DOHH2 (cell line): ENCODE data around the gene SSBP3.

Experiments used
- H3F3A ChIP-seq: fragments of 200-600 bp; sonication (generic), shearing (Covaris generic); 2 replicates; pipeline ENCODE4 v1.6.0; 2016; ENCODE audit warnings: antibody characterized with exemption, mild to moderate bottlenecking; ENCODE audit not compliant: control insufficient read depth, insufficient read depth
- H3K27ac ChIP-seq: fragments of 200-600 bp; sonication (generic); 2 replicates; pipeline ENCODE4 v1.5.1; 2014; ENCODE audit warnings: low read depth, mild to moderate bottlenecking, low read length, moderate library complexity
- H3K27me3 ChIP-seq: fragments of 200-600 bp; sonication (generic); 2 replicates; pipeline ENCODE4 v1.6.1; 2014; ENCODE audit warnings: mild to moderate bottlenecking, low read length, mixed read lengths; ENCODE audit not compliant: control insufficient read depth
- H3K36me3 ChIP-seq: fragments of 200-600 bp; sonication (generic); 2 replicates; pipeline ENCODE4 v1.6.1; 2014; ENCODE audit warnings: mild to moderate bottlenecking, low read length, moderate library complexity, mixed read lengths; ENCODE audit not compliant: control insufficient read depth
- H3K4me1 ChIP-seq: fragments of 200-600 bp; sonication (generic); 2 replicates; pipeline ENCODE4 v1.6.1; 2014; ENCODE audit warnings: mild to moderate bottlenecking, low read length, mixed read lengths; ENCODE audit not compliant: control insufficient read depth
- H3K4me2 ChIP-seq: fragments of 200-600 bp; sonication (generic); 2 replicates; pipeline ENCODE4 v1.6.0; 2014; ENCODE audit warnings: mild to moderate bottlenecking, low read length, moderate library complexity
- H3K4me3 ChIP-seq: fragments of 200-600 bp; sonication (generic); 2 replicates; pipeline ENCODE4 v1.5.1; 2014; ENCODE audit warnings: mild to moderate bottlenecking, low read length, mixed read lengths
- H3K79me2 ChIP-seq: fragments of 200-600 bp; sonication (generic); 2 replicates; pipeline ENCODE4 v1.6.1; 2014; ENCODE audit warnings: mild to moderate bottlenecking, low read length, mixed read lengths; ENCODE audit not compliant: control insufficient read depth
- H3K9me2 ChIP-seq: fragments of 200-600 bp; sonication (generic); replicated peaks from 2 replicates; pipeline ENCODE4 v1.6.1; 2014; ENCODE audit warnings: mild to moderate bottlenecking, low read length, mixed read lengths; ENCODE audit not compliant: control insufficient read depth
- H3K9me3 ChIP-seq: fragments of 200-600 bp; sonication (generic); 2 replicates; pipeline ENCODE4 v1.6.1; 2014; ENCODE audit warnings: antibody characterized with exemption, low read length, mixed read lengths; ENCODE audit not compliant: control insufficient read depth, insufficient read depth
- H4K20me1 ChIP-seq: fragments of 200-600 bp; sonication (generic); 2 replicates; pipeline ENCODE4 v1.6.0; 2014; ENCODE audit warnings: low read depth, mild to moderate bottlenecking, antibody characterized with exemption, low read length, moderate library complexity; ENCODE audit not compliant: control insufficient read depth, insufficient read depth
- CTCF ChIP-seq: fragments of 200-600 bp; sonication (generic); IDR thresholded peaks from one replicate; pipeline ENCODE4 v1.5.1; 2014; ENCODE audit warnings: antibody characterized with exemption, mild to moderate bottlenecking, low read depth, low read length; ENCODE audit not compliant: poor library complexity, severe bottlenecking
- EZH2phosphoT487 ChIP-seq: fragments of 200-600 bp; sonication (generic); IDR thresholded peaks from 2 replicates; pipeline ENCODE4 v1.6.1; 2017; ENCODE audit warnings: borderline replicate concordance, mild to moderate bottlenecking, antibody characterized with exemption, low read length, moderate library complexity, mixed read lengths

Gene SSBP3

GRCh38 chr1:54323921-54324250 lies 82.3 kb downstream of the SSBP3 start:
- Histone ChIP-seq H3K9me2 (no peaks in the 10 kb centered on the region), H3K27ac (no peak overlapping the region), H4K20me1 (no peaks in the 10 kb centered on the region), H3K4me3 (no peak overlapping the region), H3K4me1 (peaks cover 25% of the 10 kb centered on the region), H3K36me3 (no peaks in the 10 kb centered on the region), H3K27me3 (no peaks in the 10 kb centered on the region), H3K9me3 (no peaks in the 10 kb centered on the region), H3F3A (no peaks in the 10 kb centered on the region), H3K4me2 (no peak overlapping the region), H3K79me2 (peaks cover 5% of the 10 kb centered on the region; the same call in 1 of the 2 replicates)
- TF ChIP-seq CTCF: no peak
- TF ChIP-seq EZH2phosphoT487: no peak

- H3K9me2 ChIP-seq: no peaks in the 10 kb centered on the region
- no peak overlapping the region for H3K27ac ChIP-seq
- H3F3A ChIP-seq: no peaks in the 10 kb centered on the region
- TF ChIP-seq CTCF (no peak), EZH2phosphoT487 (no peak)
- peaks cover 5% of the 10 kb centered on the region; the same call in 1 of the 2 replicates for H3K79me2 ChIP-seq
- no peak overlapping the region for H3K4me2 ChIP-seq
- H3K9me3 ChIP-seq: no peaks in the 10 kb centered on the region
- H3K36me3 ChIP-seq: no peaks in the 10 kb centered on the region
- peaks cover 19% of the 10 kb centered on the region for H3K4me1 ChIP-seq
- H3K27me3 ChIP-seq: no peaks in the 10 kb centered on the region
- H3K4me3 ChIP-seq: no peak overlapping the region
- no peaks in the 10 kb centered on the region for H4K20me1 ChIP-seq
Observed at GRCh38 chr1:54323324-54323739, 82.9 kb downstream of the SSBP3 start.

- H3K36me3 ChIP-seq: no peaks in the 10 kb centered on the region
- no peak overlapping the region for H3K4me2 ChIP-seq
- no peaks in the 10 kb centered on the region for H3K9me2 ChIP-seq
- H4K20me1 ChIP-seq: no peaks in the 10 kb centered on the region
- no peak for TF ChIP-seq EZH2phosphoT487
- no peak for TF ChIP-seq CTCF
- no peaks in the 10 kb centered on the region for H3K27me3 ChIP-seq
- no peak overlapping the region for H3K4me3 ChIP-seq
- no peak overlapping the region for H3K27ac ChIP-seq
- no peaks in the 10 kb centered on the region for H3K4me1 ChIP-seq
- no peaks in the 10 kb centered on the region for H3K79me2 ChIP-seq
- H3K9me3 ChIP-seq: no peaks in the 10 kb centered on the region
- H3F3A ChIP-seq: no peaks in the 10 kb centered on the region
Observed at GRCh38 chr1:54318246-54318814, 87.9 kb downstream of the SSBP3 start.
